ENCODE data around the gene HPCAL1. TPM values are rescaled to one million over a fixed set of nuclear protein-coding genes. Genes with fewer than 3 reads are reported as not detected.

HPCAL1 gene
- total RNA-seq, 1 donor from 2014 or later = 160 TPM

DNA sequence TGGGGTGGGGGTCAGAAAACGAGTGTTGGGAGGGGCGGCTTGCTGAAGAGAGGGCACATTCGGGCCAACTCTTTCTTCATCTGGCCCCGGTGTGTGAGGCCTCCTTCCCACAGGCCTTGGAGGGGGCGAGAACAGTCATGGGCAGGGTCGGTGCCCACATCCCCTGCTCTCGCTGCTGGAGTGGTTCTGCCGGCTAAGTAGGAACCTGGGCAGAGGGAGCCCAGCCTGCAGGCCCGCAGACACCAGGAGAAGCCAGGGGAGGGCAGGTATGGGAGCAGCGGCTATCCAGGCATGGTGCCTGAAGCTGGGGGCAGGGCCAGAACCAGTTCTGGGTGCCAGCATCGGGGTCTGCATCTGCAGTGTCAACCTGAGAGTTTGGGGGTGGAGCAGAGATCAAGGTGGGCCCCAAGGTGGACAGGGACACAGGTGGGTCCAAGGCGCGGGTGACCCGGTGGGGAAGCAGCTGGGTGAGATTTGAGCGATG is 46.6 kb upstream of the HPCAL1 start:
- H3K4me3 ChIP-seq = no peak overlapping the region
- H3K9me3 ChIP-seq = no peaks in the 10 kb centered on the region
- H3K27ac ChIP-seq = no peak overlapping the region
- no peaks in the 10 kb centered on the region for H3K36me3 ChIP-seq
- intact Hi-C loops (cut with DNase I) = no loop called here
- DNase-seq (peak; percentile 47), ATAC-seq (no peak)
- TF ChIP-seq, protein P1, sequence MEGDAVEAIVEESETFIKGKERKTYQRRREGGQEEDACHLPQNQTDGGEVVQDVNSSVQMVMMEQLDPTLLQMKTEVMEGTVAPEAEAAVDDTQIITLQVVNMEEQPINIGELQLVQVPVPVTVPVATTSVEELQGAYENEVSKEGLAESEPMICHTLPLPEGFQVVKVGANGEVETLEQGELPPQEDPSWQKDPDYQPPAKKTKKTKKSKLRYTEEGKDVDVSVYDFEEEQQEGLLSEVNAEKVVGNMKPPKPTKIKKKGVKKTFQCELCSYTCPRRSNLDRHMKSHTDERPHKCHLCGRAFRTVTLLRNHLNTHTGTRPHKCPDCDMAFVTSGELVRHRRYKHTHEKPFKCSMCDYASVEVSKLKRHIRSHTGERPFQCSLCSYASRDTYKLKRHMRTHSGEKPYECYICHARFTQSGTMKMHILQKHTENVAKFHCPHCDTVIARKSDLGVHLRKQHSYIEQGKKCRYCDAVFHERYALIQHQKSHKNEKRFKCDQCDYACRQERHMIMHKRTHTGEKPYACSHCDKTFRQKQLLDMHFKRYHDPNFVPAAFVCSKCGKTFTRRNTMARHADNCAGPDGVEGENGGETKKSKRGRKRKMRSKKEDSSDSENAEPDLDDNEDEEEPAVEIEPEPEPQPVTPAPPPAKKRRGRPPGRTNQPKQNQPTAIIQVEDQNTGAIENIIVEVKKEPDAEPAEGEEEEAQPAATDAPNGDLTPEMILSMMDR (IDR thresholded peaks at IDR 0.05) = no peak
- no peaks in the 10 kb centered on the region for H3K4me1 ChIP-seq
- H3K27me3 ChIP-seq = no peaks in the 10 kb centered on the region

DNA sequence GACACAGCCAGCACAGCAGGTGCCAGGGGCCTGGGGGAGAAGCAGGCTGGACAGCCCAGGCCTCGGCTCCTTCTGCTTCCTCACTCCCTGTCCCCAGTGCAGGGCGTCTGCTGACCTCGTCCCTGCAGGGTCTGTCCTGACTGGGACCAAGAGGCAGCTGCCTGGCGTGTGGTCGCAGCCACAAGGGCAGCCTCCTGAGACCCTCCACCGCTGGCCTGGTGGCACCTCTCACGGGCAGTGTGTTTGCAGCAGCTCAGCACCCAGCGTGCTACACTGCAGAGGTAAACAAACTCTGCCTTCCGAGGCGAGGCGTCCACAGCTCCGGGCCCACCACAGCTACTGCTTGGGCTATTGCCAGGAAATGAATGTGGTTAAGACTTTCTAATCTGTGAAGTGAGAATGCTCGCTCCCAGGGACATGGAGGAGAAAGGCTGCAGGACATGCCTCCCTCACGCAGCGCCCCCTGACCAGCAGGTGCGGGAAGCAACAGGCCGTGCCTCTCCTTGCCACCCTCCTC is 46.1 kb upstream of the HPCAL1 start:
- H3K4me3 ChIP-seq = no peak overlapping the region
- DNase-seq = peak; percentile 54
- no peaks in the 10 kb centered on the region for H3K4me1 ChIP-seq
- no peaks in the 10 kb centered on the region for H3K36me3 ChIP-seq
- H3K9me3 ChIP-seq = no peaks in the 10 kb centered on the region
- no peak overlapping the region for H3K27ac ChIP-seq
- TF ChIP-seq, protein P1 (IDR thresholded peaks at IDR 0.05) = no peak
- H3K27me3 ChIP-seq = no peaks in the 10 kb centered on the region
- ATAC-seq = no peak
- intact Hi-C loops (cut with DNase I) = no loop called here

DNA sequence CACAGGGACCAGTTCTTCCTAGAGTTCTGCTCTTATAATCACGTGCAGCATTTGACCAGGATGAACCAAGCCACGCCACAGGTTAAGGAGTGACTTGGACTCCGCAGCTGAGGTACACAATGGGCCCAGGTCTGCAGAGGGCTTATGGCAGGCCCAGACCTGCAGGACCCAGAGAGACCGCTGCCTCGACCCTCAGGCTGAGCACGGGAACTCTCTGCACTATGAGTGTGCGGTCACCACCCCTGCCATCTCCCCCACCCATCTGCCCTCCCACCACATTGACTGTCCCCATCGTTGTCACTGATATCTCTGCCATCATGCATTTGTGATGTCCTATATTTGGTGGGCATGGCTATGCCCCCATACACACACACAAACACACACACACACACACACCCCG is 45.7 kb upstream of the HPCAL1 start:
- no peak for DNase-seq
- intact Hi-C loops (cut with DNase I) = no loop called here

DNA sequence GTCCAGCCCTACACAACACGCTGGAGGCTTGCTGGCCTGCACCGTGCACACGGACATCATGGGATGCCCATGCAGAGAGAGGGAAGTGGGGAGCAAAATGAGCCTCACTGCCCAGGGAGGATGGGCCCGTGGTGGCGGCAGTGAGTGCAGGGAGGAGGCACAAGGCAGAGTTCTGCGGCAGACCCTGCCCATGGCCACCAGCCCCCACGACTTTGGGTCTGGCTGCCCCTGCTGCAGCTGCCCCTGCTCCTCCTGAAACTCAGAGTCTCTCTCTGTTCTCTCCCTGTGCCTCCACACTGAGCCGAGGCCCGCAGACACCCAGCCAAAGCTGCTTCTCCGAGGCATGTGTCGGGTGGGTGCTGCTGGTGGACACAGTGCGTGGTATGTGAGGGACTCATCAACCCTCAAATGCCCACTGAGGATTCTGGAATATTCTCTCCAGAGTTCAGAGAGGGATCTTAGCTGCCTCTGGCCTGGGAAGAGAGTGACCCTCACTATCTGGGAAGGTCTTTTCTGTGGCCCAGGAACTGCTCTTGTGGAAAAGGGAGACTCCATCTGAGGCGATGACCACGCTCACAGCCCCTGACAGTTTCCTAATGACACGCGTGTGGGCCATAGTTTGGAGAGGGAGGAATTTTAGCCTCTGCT is 45.1 kb upstream of the HPCAL1 start:
- intact Hi-C loops (cut with DNase I) = no loop called here
- Histone ChIP-seq H3K27ac (no peak overlapping the region), H3K9me3 (no peaks in the 10 kb centered on the region), H3K4me1 (no peaks in the 10 kb centered on the region), H3K27me3 (no peaks in the 10 kb centered on the region), H3K36me3 (no peaks in the 10 kb centered on the region), H3K4me3 (no peak overlapping the region)
- DNase-seq (peak; percentile 54), ATAC-seq (no peak)
- TF ChIP-seq, protein P1 (IDR thresholded peaks at IDR 0.05) = no peak

More for the DNA sequence above, 45.7 kb upstream of the HPCAL1 start:
- H3K9me3 ChIP-seq = no peaks in the 10 kb centered on the region
- no peak for ATAC-seq
- H3K4me1 ChIP-seq = no peaks in the 10 kb centered on the region
- H3K27ac ChIP-seq = no peak overlapping the region
- TF ChIP-seq, protein P1 (IDR thresholded peaks at IDR 0.05) = no peak
- H3K36me3 ChIP-seq = no peaks in the 10 kb centered on the region
- H3K27me3 ChIP-seq = no peaks in the 10 kb centered on the region
- H3K4me3 ChIP-seq = no peak overlapping the region

DNA sequence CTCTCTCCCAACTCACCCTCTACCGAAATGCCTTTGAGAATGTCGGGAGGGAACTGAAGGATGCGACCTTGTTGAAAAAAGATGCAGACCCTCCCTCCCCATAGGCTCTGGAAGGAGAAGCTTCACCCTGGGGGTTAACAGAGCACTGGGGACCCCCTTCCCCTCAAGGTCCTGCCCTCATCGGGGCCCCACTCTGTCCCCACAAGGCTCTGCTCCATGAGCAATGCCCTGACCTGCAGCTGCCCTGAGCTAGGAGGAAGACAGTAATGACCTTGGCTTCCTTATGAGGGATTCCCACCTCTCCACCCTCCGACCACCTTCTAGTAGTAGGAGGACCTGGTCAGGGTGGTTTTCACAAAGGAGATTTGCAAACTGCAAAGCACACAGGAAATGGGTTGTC is 44.4 kb upstream of the HPCAL1 start:
- Histone ChIP-seq H3K27ac (no peak overlapping the region), H3K4me1 (no peaks in the 10 kb centered on the region), H3K36me3 (no peaks in the 10 kb centered on the region), H3K27me3 (no peaks in the 10 kb centered on the region), H3K9me3 (no peaks in the 10 kb centered on the region), H3K4me3 (no peak overlapping the region)
- TF ChIP-seq, protein P1 (IDR thresholded peaks at IDR 0.05) = no peak
- ATAC-seq (no peak), DNase-seq (peak; percentile 15)
- intact Hi-C loops (cut with DNase I) = no loop called here
